Endothelial cell of umbilical vein (primary cell): ENCODE results near the gene CDC23. TPM values are rescaled to one million over a fixed set of nuclear protein-coding genes. Genes with fewer than 3 reads are reported as not detected.

Experiments
- BruUV-seq: library from RNA; stranded (reverse); fragments of 400-500 nt; replicated peaks from 2 replicates; lab custom pipeline; 2021; lab: Mats Ljungman, UMichigan
- CTCF ChIA-PET: fragments of 300-600, 350-600 bp; sonication (Branson Sonifier 250); formaldehyde crosslinking; loops from one replicate; lab custom pipeline; 2021; ENCODE audit warnings: antibody characterized with exemption, inconsistent platforms; lab: Charles Lee
- POLR2A ChIA-PET: fragments of 300-600, 350-600 bp; sonication (Branson Sonifier 250); formaldehyde crosslinking; loops from one replicate; lab custom pipeline; 2021; ENCODE audit warnings: antibody characterized with exemption, inconsistent platforms; lab: Charles Lee
- DNase-seq: peaks from one replicate; pipeline ENCODE4 v3.0.0-alpha.2; 2011; ENCODE audit warnings: low read depth, low spot score
- FAIRE-seq: peaks from 2 replicates; lab custom pipeline; 2011; peaks lifted over from hg19 to GRCh38; lab: Jason Lieb, UNC
- H2AFZ ChIP-seq: 2 replicates; pipeline ENCODE4 v1.6.0; 2012; ENCODE audit warnings: low read depth, low read length, control low read depth, inconsistent platforms
- H3K27ac ChIP-seq: 2 replicates; pipeline ENCODE4 v1.5.1; 2011; ENCODE audit warnings: low read depth, mild to moderate bottlenecking, control low read depth, low read length, moderate library complexity; ENCODE audit not compliant: insufficient read depth
- H3K27me3 ChIP-seq, 2 experiments: 2 replicates each; pipeline versions ENCODE4 v1.6.0 to v1.6.1; 2011; ENCODE audit warnings: low read length in 2 of 2, mixed read lengths in 1 of 2; ENCODE audit not compliant: control insufficient read depth in 2 of 2, insufficient read depth in 2 of 2
- H3K36me3 ChIP-seq, 2 experiments: 2 replicates in 1 of 2; 3 replicates in 1 of 2; pipeline ENCODE4 v1.5.1; 2011; ENCODE audit warnings: low read length in 2 of 2, mild to moderate bottlenecking in 1 of 2, moderate library complexity in 1 of 2; ENCODE audit not compliant: control insufficient read depth in 2 of 2, insufficient read depth in 2 of 2; ENCODE audit errors: extremely low read depth in 1 of 2
- H3K4me1 ChIP-seq: 3 replicates; pipeline ENCODE4 v1.5.1; 2011; ENCODE audit warnings: mild to moderate bottlenecking, low read length; ENCODE audit not compliant: control insufficient read depth, insufficient read depth; ENCODE audit errors: extremely low read depth
- H3K4me2 ChIP-seq: 2 replicates; pipeline ENCODE4 v1.6.1; 2011; ENCODE audit warnings: low read length, control low read depth, mixed read lengths; ENCODE audit not compliant: insufficient read depth
- H3K4me3 ChIP-seq, 3 experiments: fragments of 200-600 bp in 1 of 3; sonication (generic), shearing (Covaris generic) in 1 of 3; replicated peaks in 1 of 3; 2 replicates each; pipeline ENCODE4 v1.5.1; 2011 to 2016; ENCODE audit warnings: control low read depth in 3 of 3, low read length in 3 of 3, mild to moderate bottlenecking in 2 of 3, inconsistent platforms in 1 of 3, low read depth in 1 of 3, moderate library complexity in 1 of 3; ENCODE audit not compliant: insufficient read depth in 1 of 3
- H3K79me2 ChIP-seq: 2 replicates; pipeline ENCODE4 v1.6.0; 2012; ENCODE audit warnings: low read length, inconsistent platforms; ENCODE audit not compliant: control insufficient read depth, insufficient read depth
- H3K9ac ChIP-seq: replicated peaks from 2 replicates; pipeline ENCODE3; 2011; ENCODE audit warnings: low read length, control low read depth; ENCODE audit not compliant: insufficient read depth; ENCODE audit errors: extremely low read depth
- H3K9me1 ChIP-seq: replicated peaks from 3 replicates; pipeline ENCODE4 v1.6.0; 2011; ENCODE audit warnings: mild to moderate bottlenecking, low read length; ENCODE audit not compliant: control insufficient read depth, insufficient read depth; ENCODE audit errors: extremely low read depth
- H3K9me3 ChIP-seq: replicated peaks from 2 replicates; pipeline ENCODE4 v1.5.1; 2012; ENCODE audit warnings: low read length, inconsistent platforms; ENCODE audit not compliant: control insufficient read depth, insufficient read depth
- H4K20me1 ChIP-seq: replicated peaks from 2 replicates; pipeline ENCODE3; 2011; ENCODE audit warnings: mild to moderate bottlenecking, low read length; ENCODE audit not compliant: control insufficient read depth, insufficient read depth; ENCODE audit errors: extremely low read depth
- CTCF ChIP-seq, 2 donors: IDR thresholded peaks; 1 replicate in 1 of 2; 2 replicates in 1 of 2; pipeline ENCODE4 v1.5.1; 2011; ENCODE audit warnings: low read length in 2 of 2, mild to moderate bottlenecking in 2 of 2, moderate library complexity in 2 of 2, control low read depth in 1 of 2, inconsistent platforms in 1 of 2, low read depth in 1 of 2; ENCODE audit not compliant: insufficient read depth in 1 of 2; ENCODE audit errors: extremely low read depth in 1 of 2
- EZH2 ChIP-seq: IDR thresholded peaks from 2 replicates; pipeline ENCODE4 v1.6.1; 2012; ENCODE audit warnings: borderline replicate concordance, low read depth, mild to moderate bottlenecking, moderate library complexity, low read length, inconsistent platforms; ENCODE audit not compliant: severe bottlenecking
- FOS ChIP-seq: IDR thresholded peaks from 2 replicates; pipeline ENCODE4 v1.6.1; 2011; ENCODE audit warnings: mild to moderate bottlenecking, low read length, moderate library complexity, borderline replicate concordance; ENCODE audit not compliant: insufficient read depth
- GATA2 ChIP-seq: IDR thresholded peaks from 2 replicates; pipeline ENCODE4 v1.7.0; 2011; ENCODE audit warnings: low read depth, mild to moderate bottlenecking, moderate library complexity, mixed read lengths, low read length; ENCODE audit not compliant: insufficient read length, insufficient read depth
- JUN ChIP-seq: IDR thresholded peaks from 2 replicates; pipeline ENCODE4 v1.6.1; 2011; ENCODE audit warnings: borderline replicate concordance, low read depth; ENCODE audit not compliant: insufficient read length, insufficient read depth
- MAX ChIP-seq: IDR thresholded peaks from 2 replicates; pipeline ENCODE4 v1.6.1; 2011; ENCODE audit not compliant: insufficient read depth, insufficient read length
- MYC ChIP-seq: IDR thresholded peaks from one replicate; pipeline ENCODE4 v1.6.1; 2011; ENCODE audit warnings: mild to moderate bottlenecking, low read depth, low read length
- POLR2A ChIP-seq: IDR thresholded peaks from 2 replicates; pipeline ENCODE4 v1.6.1; 2012; ENCODE audit warnings: low read depth, mild to moderate bottlenecking, control low read depth, low read length
- POLR2AphosphoS5 ChIP-seq: IDR thresholded peaks from 2 replicates; pipeline ENCODE4 v1.6.1; 2012; ENCODE audit warnings: low read depth, mild to moderate bottlenecking, control low read depth, low read length, moderate library complexity; ENCODE audit not compliant: insufficient read depth
- dilution Hi-C: fragments of 300-500 bp; cut with MboI; formaldehyde crosslinking; loops from one replicate; pipeline ENCODE4 v1.15.0; 2019; ENCODE audit warnings: low sequenced_read_pairs; ENCODE audit not compliant: extremely low pct_ligation_motif_present
- intact Hi-C: fragments of 100-400 bp; cut with micrococcal nuclease; formaldehyde crosslinking; loops from one replicate; pipeline ENCODE4 v1.10.0; 2022
- polyA plus RNA-seq, 4 experiments: library from polyadenylated mRNA; depleted of rRNA in 3 of 4; stranded (reverse) in 3 of 4; unstranded in 1 of 4; fragments of >200 nt; gene quantifications; 2 replicates each; pipeline versions ENCODE4 v1.2.1 to v1.2.3, GENCODE V29; 2011 to 2012; ENCODE audit warnings: missing spikeins in 1 of 4
- total RNA-seq: library from RNA; stranded (reverse); gene quantifications from 2 replicates; pipeline ENCODE4 v1.2.3, GENCODE V29; 2021

Gene CDC23
- total and polyA plus RNA-seq, 2 donors (not counting 3 experiments of a cell fraction or from before 2014, with no cell fraction given): 28.5 to 41.2 TPM

- Histone ChIP-seq H3K9me3 (no peaks in the 10 kb centered on the region), H3K79me2 (no peaks in the 10 kb centered on the region), H4K20me1 (no peaks in the 10 kb centered on the region), H3K9me1 (no peaks in the 10 kb centered on the region), H3K9ac (no peak overlapping the region), H3K36me3 (peaks cover 39 to 59% of the 10 kb centered on the region in 2 experiments), H2AFZ (no peak overlapping the region), H3K4me2 (no peak overlapping the region), H3K27me3 (no peaks in the 10 kb centered on the region), H3K27ac (no peak overlapping the region), H3K4me3 (no peak overlapping the region), H3K4me1 (no peaks in the 10 kb centered on the region)
- DNase-seq: no peak
- no peak for TF ChIP-seq POLR2AphosphoS5
- no peak for TF ChIP-seq FOS
- no peak for TF ChIP-seq CTCF (IDR thresholded peaks at IDR 0.05; ENCODE audit: extremely low read depth in 1 of 2, insufficient read depth in 1 of 2, low read depth in 1 of 2, low read length in 2 of 2)
- TF ChIP-seq EZH2: no peak
- no peak for TF ChIP-seq MYC
- no peak for TF ChIP-seq POLR2A
- no peak for TF ChIP-seq GATA2
- no peak for TF ChIP-seq MAX
- no peak for TF ChIP-seq JUN
- no TSS peak for BruUV-seq
- POLR2A ChIA-PET: no interaction called here
- FAIRE-seq: no peak
- CTCF ChIA-PET: no interaction called here
- intact Hi-C loops (no loop called here), dilution Hi-C loops (no loop called here)
These were observed 53.5 kb downstream of the CDC23 start for GRCh38 chr5:138159666-138160065.
